ENCODE data around the gene SPEF1. TPM values are rescaled to one million over a fixed set of nuclear protein-coding genes. Genes with fewer than 3 reads are reported as not detected.

Gene SPEF1
- total RNA-seq, 2 donors from 2014 or later = 0.66 to 1.3 TPM

GRCh38 chr20:3819411-3820047, 38.3 kb upstream of the SPEF1 start:
- Histone ChIP-seq H3K27me3 (no peaks in the 10 kb centered on the region), H3K27ac (peak overlapping the region; percentile 95 to 100 (median 100)), H3K36me3 (replicated peaks in 1 of 2; ENCODE audit: insufficient read depth in 1 of 2, low read depth in 2 of 2) (peaks cover 0 to 13% of the 10 kb centered on the region in 2 donors), H3K4me1 (peaks cover 37% of the 10 kb centered on the region), H3K9me3 (no peaks in the 10 kb centered on the region), H3K4me3 (peak overlapping the region in 1 of 2 donors; percentile 50)
- TF ChIP-seq CTCF (IDR thresholded peaks at IDR 0.05) (no peak), POLR2A (IDR thresholded peaks at IDR 0.05) (no peak)
- DNase-seq (no peak), ATAC-seq (no peak)
- intact Hi-C loops (cut with DNase I) = loop anchor here (5.0 kb wide), 1 partner anchor 32 kb away; the partner anchor contains the start of gene CENPB
- 56 to 66% methylated on average over 16 to 19 of the region's 20 CpGs for WGBS, 2 donors

- Histone ChIP-seq H3K27ac (peak overlapping the region; percentile 73 to 100 (median 97)), H3K4me3 (no peak overlapping the region), H3K9me3 (no peaks in the 10 kb centered on the region), H3K4me1 (peaks cover 44% of the 10 kb centered on the region), H3K27me3 (no peaks in the 10 kb centered on the region), H3K36me3 (replicated peaks in 1 of 2; ENCODE audit: insufficient read depth in 1 of 2, low read depth in 2 of 2) (peaks cover 0 to 4% of the 10 kb centered on the region in 2 donors)
- peak; percentile 79 for ATAC-seq
- peak; percentile 95 to 98 (median 98) for DNase-seq
- TF ChIP-seq CTCF (IDR thresholded peaks at IDR 0.05) = peak; percentile 54 to 96 (median 95)
- peak in 2 of 3 donors; percentile 55 to 60 for TF ChIP-seq POLR2A (IDR thresholded peaks at IDR 0.05)
- intact Hi-C loops (cut with DNase I) = no loop called here
- 41 to 68% methylated on average over 5 to 8 of the region's 8 CpGs for WGBS, 2 donors
Measured at GRCh38 chr20:3818155-3819151, 37.2 kb upstream of the SPEF1 start.

- no peaks in the 10 kb centered on the region for H3K9me3 ChIP-seq
- H3K27ac ChIP-seq = no peak overlapping the region
- no peak for ATAC-seq
- H3K27me3 ChIP-seq = no peaks in the 10 kb centered on the region
- intact Hi-C loops (cut with DNase I) = no loop called here
- H3K36me3 ChIP-seq (replicated peaks in 1 of 2; ENCODE audit: insufficient read depth in 1 of 2, low read depth in 2 of 2) = no peaks in the 10 kb centered on the region
- H3K4me1 ChIP-seq = peaks cover 59% of the 10 kb centered on the region
- no peak for TF ChIP-seq POLR2A (IDR thresholded peaks at IDR 0.05)
- H3K4me3 ChIP-seq = no peak overlapping the region
- WGBS, 2 donors = 82 to 84% methylated on average over 9 of the region's 9 CpGs
- no peak for DNase-seq
Measured at GRCh38 chr20:3815703-3816315, 34.6 kb upstream of the SPEF1 start.

- Histone ChIP-seq H3K4me1 (peaks cover 67% of the 10 kb centered on the region), H3K9me3 (no peaks in the 10 kb centered on the region), H3K27ac (no peak overlapping the region), H3K4me3 (no peak overlapping the region), H3K36me3 (replicated peaks in 1 of 2; ENCODE audit: insufficient read depth in 1 of 2, low read depth in 2 of 2) (no peaks in the 10 kb centered on the region), H3K27me3 (no peaks in the 10 kb centered on the region)
- TF ChIP-seq POLR2A (IDR thresholded peaks at IDR 0.05) (no peak), CTCF (IDR thresholded peaks at IDR 0.05) (no peak)
- intact Hi-C loops (cut with DNase I) = no loop called here
- no peak for DNase-seq
- 88 to 90% methylated on average over 7 of the region's 7 CpGs for WGBS, 2 donors
- no peak for ATAC-seq
Measured at GRCh38 chr20:3814928-3815495, 33.8 kb upstream of the SPEF1 start.

Data from body of pancreas (tissue), 4 donors.